Dendritic cell treated with granulocyte-macrophage colony-stimulating factor and Interleukin-4, amounts not matched to agents 40 ng/mL and 50 ng/mL, for 4 days (primary cell): Measurements from ENCODE around the gene ARHGAP26.
"Not testable (repeated sequence)": the region's sequence is repeated elsewhere in the genome, so short reads cannot be mapped to it uniquely, and the experiment has no call there.

Experiments used
- H3K27ac Mint-ChIP-seq: one replicate; pipeline ENCODE4 v1.8.0; 2022; ENCODE audit warnings: mild to moderate bottlenecking, mixed read lengths
- H3K27me3 Mint-ChIP-seq: one replicate; pipeline ENCODE4 v1.8.0; 2022; ENCODE audit warnings: mild to moderate bottlenecking, mixed read lengths
- H3K36me3 Mint-ChIP-seq: one replicate; pipeline ENCODE4 v1.8.0; 2022; ENCODE audit warnings: low read depth, mixed read lengths
- H3K4me1 Mint-ChIP-seq: one replicate; pipeline ENCODE4 v1.8.0; 2022; ENCODE audit warnings: low read depth, mixed read lengths
- H3K4me3 Mint-ChIP-seq: one replicate; pipeline ENCODE4 v1.8.0; 2022; ENCODE audit warnings: mild to moderate bottlenecking, moderate library complexity, mixed read lengths
- H3K9me3 Mint-ChIP-seq: one replicate; pipeline ENCODE4 v1.8.0; 2022; ENCODE audit warnings: mixed read lengths
- intact Hi-C: fragments of 100-400 bp; cut with micrococcal nuclease; formaldehyde crosslinking; loops from one replicate; pipeline ENCODE4 v1.15.0; 2022

ARHGAP26 gene

GRCh38 chr5:142977363-142978051, 207.3 kb downstream of the ARHGAP26 start:
- Mint-ChIP-seq H3K4me1 (peaks cover 70% of the 10 kb centered on the region), H3K4me3 (no peak overlapping the region), H3K27me3 (no peaks in the 10 kb centered on the region), H3K36me3 (peaks cover 7% of the 10 kb centered on the region), H3K9me3 (no peaks in the 10 kb centered on the region), H3K27ac (peak overlapping the region; percentile 76)
- intact Hi-C loops: no loop called here

GRCh38 chr5:142978252-142978651, 208.1 kb downstream of the ARHGAP26 start:
- Mint-ChIP-seq H3K36me3 (peaks cover 13% of the 10 kb centered on the region), H3K4me1 (peaks cover 74% of the 10 kb centered on the region), H3K27me3 (no peaks in the 10 kb centered on the region), H3K27ac (peak overlapping the region; percentile 76), H3K9me3 (no peaks in the 10 kb centered on the region), H3K4me3 (no peak overlapping the region)
- intact Hi-C loops: no loop called here

- Mint-ChIP-seq H3K9me3 (no peaks in the 10 kb centered on the region), H3K4me1 (peaks cover 74% of the 10 kb centered on the region), H3K27ac (peak overlapping the region; percentile 34), H3K36me3 (peaks cover 14% of the 10 kb centered on the region), H3K4me3 (no peak overlapping the region), H3K27me3 (no peaks in the 10 kb centered on the region)
- intact Hi-C loops: no loop called here
Measured at GRCh38 chr5:142978726-142979125, 208.5 kb downstream of the ARHGAP26 start.

- H3K9me3 Mint-ChIP-seq: no peaks in the 10 kb centered on the region
Measured at GRCh38 chr5:142979636-142980035, 209.5 kb downstream of the ARHGAP26 start.

GRCh38 chr5:142981475-142981874, 211.3 kb downstream of the ARHGAP26 start:
- H3K4me3 Mint-ChIP-seq: no peak overlapping the region
- H3K27me3 Mint-ChIP-seq: no peaks in the 10 kb centered on the region

More at GRCh38 chr5:142979636-142980035, 209.5 kb downstream of the ARHGAP26 start:
- no peak overlapping the region for H3K4me3 Mint-ChIP-seq
- intact Hi-C loops: no loop called here
- H3K27ac Mint-ChIP-seq: peak overlapping the region; percentile 34
- H3K27me3 Mint-ChIP-seq: no peaks in the 10 kb centered on the region
- peaks cover 12% of the 10 kb centered on the region for H3K36me3 Mint-ChIP-seq
- peaks cover 74% of the 10 kb centered on the region for H3K4me1 Mint-ChIP-seq

GRCh38 chr5:142981886-142982820, 212.0 kb downstream of the ARHGAP26 start:
- peaks cover 16% of the 10 kb centered on the region for H3K36me3 Mint-ChIP-seq
- no peak overlapping the region for H3K4me3 Mint-ChIP-seq
- H3K4me1 Mint-ChIP-seq: peaks cover 70% of the 10 kb centered on the region
- H3K27ac Mint-ChIP-seq: peak overlapping the region; percentile 64
- intact Hi-C loops: no loop called here
- H3K9me3 Mint-ChIP-seq: peaks cover 6% of the 10 kb centered on the region
- no peaks in the 10 kb centered on the region for H3K27me3 Mint-ChIP-seq

More at GRCh38 chr5:142981475-142981874, 211.3 kb downstream of the ARHGAP26 start:
- H3K4me1 Mint-ChIP-seq: peaks cover 71% of the 10 kb centered on the region
- H3K27ac Mint-ChIP-seq: peak overlapping the region; percentile 64
- peaks cover 2% of the 10 kb centered on the region for H3K9me3 Mint-ChIP-seq
- H3K36me3 Mint-ChIP-seq: peaks cover 10% of the 10 kb centered on the region
- intact Hi-C loops: no loop called here

- Mint-ChIP-seq H3K36me3 (peaks cover 16% of the 10 kb centered on the region), H3K4me3 (no peak overlapping the region), H3K27me3 (no peaks in the 10 kb centered on the region), H3K4me1 (peaks cover 64% of the 10 kb centered on the region), H3K9me3 (peaks cover 6% of the 10 kb centered on the region), H3K27ac (no peak overlapping the region)
- intact Hi-C loops: no loop called here
Measured at GRCh38 chr5:142982821-142983200, 212.6 kb downstream of the ARHGAP26 start.

GRCh38 chr5:142984011-142984410, 213.8 kb downstream of the ARHGAP26 start:
- peaks cover 25% of the 10 kb centered on the region for H3K36me3 Mint-ChIP-seq
- no peak overlapping the region for H3K4me3 Mint-ChIP-seq
- intact Hi-C loops: no loop called here
- peaks cover 15% of the 10 kb centered on the region for H3K9me3 Mint-ChIP-seq
- H3K27me3 Mint-ChIP-seq: no peaks in the 10 kb centered on the region
- H3K27ac Mint-ChIP-seq: no peak overlapping the region
- peaks cover 66% of the 10 kb centered on the region for H3K4me1 Mint-ChIP-seq

- Mint-ChIP-seq H3K36me3 (peaks cover 30% of the 10 kb centered on the region), H3K4me3 (no peak overlapping the region), H3K4me1 (peaks cover 63% of the 10 kb centered on the region), H3K27ac (no peak overlapping the region), H3K9me3 (peaks cover 17% of the 10 kb centered on the region), H3K27me3 (no peaks in the 10 kb centered on the region)
- intact Hi-C loops: no loop called here
Measured at GRCh38 chr5:142984525-142984924, 214.3 kb downstream of the ARHGAP26 start.

GRCh38 chr5:142989270-142989669, 219.1 kb downstream of the ARHGAP26 start:
- Mint-ChIP-seq H3K4me1 (peaks cover 43% of the 10 kb centered on the region), H3K36me3 (peaks cover 41% of the 10 kb centered on the region), H3K9me3 (peaks cover 17% of the 10 kb centered on the region)
- intact Hi-C loops, H3K4me3 Mint-ChIP-seq, H3K27me3 Mint-ChIP-seq, H3K27ac Mint-ChIP-seq: not testable (repeated sequence)

- intact Hi-C loops, H3K27ac Mint-ChIP-seq, H3K27me3 Mint-ChIP-seq, H3K4me3 Mint-ChIP-seq: not testable (repeated sequence)
- Mint-ChIP-seq H3K9me3 (peaks cover 17% of the 10 kb centered on the region), H3K4me1 (peaks cover 50% of the 10 kb centered on the region), H3K36me3 (peaks cover 44% of the 10 kb centered on the region)
Measured at GRCh38 chr5:142990073-142990472, 219.9 kb downstream of the ARHGAP26 start.

- H3K4me3 Mint-ChIP-seq: no peak overlapping the region
- intact Hi-C loops: no loop called here
- H3K4me1 Mint-ChIP-seq: peaks cover 62% of the 10 kb centered on the region
Measured at GRCh38 chr5:142994218-142994617, 224.0 kb downstream of the ARHGAP26 start.

GRCh38 chr5:142995621-142996020, 225.4 kb downstream of the ARHGAP26 start:
- H3K4me1 Mint-ChIP-seq: peaks cover 59% of the 10 kb centered on the region
- H3K27ac Mint-ChIP-seq, H3K27me3 Mint-ChIP-seq, H3K9me3 Mint-ChIP-seq, intact Hi-C loops, H3K4me3 Mint-ChIP-seq: not testable (repeated sequence)
- H3K36me3 Mint-ChIP-seq: peaks cover 35% of the 10 kb centered on the region

More at GRCh38 chr5:142994218-142994617, 224.0 kb downstream of the ARHGAP26 start:
- peaks cover 38% of the 10 kb centered on the region for H3K36me3 Mint-ChIP-seq
- peak overlapping the region; percentile 11 for H3K27ac Mint-ChIP-seq
- H3K9me3 Mint-ChIP-seq: peaks cover under 1% of the 10 kb centered on the region
- H3K27me3 Mint-ChIP-seq: no peaks in the 10 kb centered on the region

- Mint-ChIP-seq H3K4me3 (no peak overlapping the region), H3K36me3 (peaks cover 26% of the 10 kb centered on the region), H3K27ac (no peak overlapping the region), H3K4me1 (peaks cover 72% of the 10 kb centered on the region), H3K27me3 (no peaks in the 10 kb centered on the region), H3K9me3 (no peaks in the 10 kb centered on the region)
- intact Hi-C loops: no loop called here
Measured at GRCh38 chr5:142997591-142997990, 227.4 kb downstream of the ARHGAP26 start.
